ENCODE measurements around the gene SLC17A2.
"Not testable (repeated sequence)": the region's sequence is repeated elsewhere in the genome, so short reads cannot be mapped to it uniquely, and the experiment has no call there.

Gene SLC17A2

GRCh38 chr6:25951296-25952032, 21.0 kb upstream of the SLC17A2 start:
- DNase-seq (ENCODE audit: low read depth) = no peak

GRCh38 chr6:25950297-25950696, 19.8 kb upstream of the SLC17A2 start:
- DNase-seq (ENCODE audit: low read depth) = no peak

DNA sequence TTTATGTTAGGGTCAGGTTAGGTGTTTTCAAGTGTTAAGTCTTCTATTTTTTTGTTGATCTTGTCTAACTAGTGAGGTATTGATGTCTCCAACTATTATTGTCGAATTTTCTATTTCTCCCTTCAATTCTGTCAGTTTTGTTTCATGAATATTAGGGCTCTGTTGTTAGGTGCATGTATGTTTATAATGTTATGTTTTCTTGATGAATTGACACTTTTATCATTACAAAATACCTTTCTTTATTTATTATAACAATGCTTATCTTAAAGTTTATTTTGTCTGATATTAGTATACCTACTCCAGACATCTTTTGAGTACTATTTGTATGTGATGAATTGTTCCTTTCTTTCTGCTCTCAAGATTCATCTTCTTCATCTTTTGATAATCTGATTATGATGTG, 19.2 kb upstream of the SLC17A2 start:
- no peak for DNase-seq (ENCODE audit: low read depth)

- not testable (repeated sequence) for DNase-seq (ENCODE audit: low read depth)
These were observed 17.0 kb upstream of the SLC17A2 start for GRCh38 chr6:25947492-25947891.

DNA sequence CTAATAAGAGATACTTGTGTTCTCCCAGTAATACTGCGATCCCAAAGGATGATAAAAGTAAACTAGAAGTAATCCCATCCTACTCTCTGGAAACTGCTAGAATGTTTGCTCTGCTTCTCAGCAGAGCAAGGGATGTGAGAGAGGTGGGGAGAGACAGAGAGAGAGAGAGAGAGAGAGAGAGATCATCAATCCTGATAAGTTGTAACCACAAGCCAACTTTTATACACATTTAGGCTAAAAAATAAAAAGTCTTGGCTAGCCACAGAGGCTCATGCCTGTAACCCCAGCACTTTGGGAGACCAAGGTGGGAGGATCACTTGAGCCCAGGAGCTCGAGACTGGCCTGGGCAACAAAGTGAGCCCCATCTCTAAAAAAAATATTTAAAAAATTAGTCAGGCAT, 16.1 kb upstream of the SLC17A2 start:
- no peak for DNase-seq (ENCODE audit: low read depth)

DNA sequence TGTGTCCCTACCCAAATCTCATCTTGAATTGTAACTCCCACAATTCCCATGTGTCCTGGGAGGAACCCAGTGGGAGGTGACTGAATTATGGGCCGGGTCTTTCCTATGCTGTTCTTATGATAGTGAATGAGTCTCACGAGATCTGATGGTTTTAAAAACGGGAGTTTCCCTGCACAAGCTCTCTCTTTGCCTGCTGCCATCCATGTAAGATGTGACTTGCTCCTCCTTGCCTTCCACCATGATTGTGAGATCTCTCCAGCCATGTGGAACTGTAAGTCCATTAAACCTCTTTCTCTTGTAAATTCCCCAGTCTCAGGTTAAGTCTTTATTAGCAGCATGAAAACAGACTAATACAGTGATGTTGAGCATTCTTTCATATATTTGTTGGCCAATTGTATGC, 15.2 kb upstream of the SLC17A2 start:
- DNase-seq (ENCODE audit: low read depth) = not testable (repeated sequence)

DNA sequence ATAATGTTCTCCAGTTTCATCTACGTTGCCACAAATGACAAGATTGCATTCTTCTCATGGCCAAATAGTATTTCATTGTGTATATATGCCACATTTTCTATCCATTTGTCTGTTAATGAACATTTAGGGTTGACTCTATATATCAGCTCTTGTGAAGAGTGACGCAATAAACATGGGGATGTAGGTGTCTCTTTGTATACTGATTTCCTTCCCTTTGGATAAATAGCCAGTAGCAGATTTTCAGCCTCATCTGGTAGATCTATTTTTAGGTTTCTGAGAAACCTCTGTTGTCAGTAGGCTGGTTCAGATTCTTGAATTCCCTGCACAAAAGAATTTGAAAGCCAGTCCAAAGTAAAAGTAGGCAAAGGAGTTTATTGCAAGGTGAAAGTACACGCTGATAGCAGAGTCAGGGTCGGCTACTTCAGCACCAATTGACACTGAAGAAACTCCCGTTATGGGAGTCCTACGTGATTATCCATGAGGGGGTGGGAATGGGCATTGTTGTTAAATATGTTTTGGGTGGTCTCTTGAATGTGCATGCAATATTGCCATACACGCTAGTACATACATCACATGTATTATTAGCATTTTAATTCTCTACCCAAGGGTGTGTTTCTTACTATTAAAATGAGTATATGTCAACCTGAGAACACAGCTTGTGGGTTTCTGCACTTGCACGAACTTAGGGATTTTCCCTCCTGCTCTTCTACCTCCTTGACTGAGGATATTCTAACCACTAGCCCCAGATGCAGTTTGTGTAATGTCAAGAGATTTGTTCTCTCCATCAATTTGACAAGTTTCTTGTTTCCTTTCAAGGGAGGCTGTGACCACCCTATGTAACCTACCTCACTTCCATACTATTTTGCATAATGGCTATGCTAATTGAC, 14.4 kb upstream of the SLC17A2 start:
- no peak for DNase-seq (ENCODE audit: low read depth)

DNA sequence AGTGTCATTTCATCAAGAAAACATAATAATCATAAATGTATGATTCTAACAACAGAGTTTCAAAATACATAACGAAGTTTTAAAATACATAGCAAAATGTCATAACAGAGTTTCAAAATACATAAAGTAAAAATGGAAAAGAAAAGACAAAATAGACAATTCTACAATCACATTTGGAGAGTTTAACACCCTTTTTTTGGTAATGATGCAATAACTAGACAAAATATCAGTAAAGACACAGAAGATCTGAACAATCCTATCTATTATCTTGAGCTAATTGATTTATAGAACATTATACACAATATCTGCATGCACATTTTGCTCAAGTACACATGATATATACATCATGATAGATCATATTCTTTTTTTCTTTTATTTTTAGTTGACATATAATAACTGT, 13.4 kb upstream of the SLC17A2 start:
- no peak for DNase-seq (ENCODE audit: low read depth)

DNA sequence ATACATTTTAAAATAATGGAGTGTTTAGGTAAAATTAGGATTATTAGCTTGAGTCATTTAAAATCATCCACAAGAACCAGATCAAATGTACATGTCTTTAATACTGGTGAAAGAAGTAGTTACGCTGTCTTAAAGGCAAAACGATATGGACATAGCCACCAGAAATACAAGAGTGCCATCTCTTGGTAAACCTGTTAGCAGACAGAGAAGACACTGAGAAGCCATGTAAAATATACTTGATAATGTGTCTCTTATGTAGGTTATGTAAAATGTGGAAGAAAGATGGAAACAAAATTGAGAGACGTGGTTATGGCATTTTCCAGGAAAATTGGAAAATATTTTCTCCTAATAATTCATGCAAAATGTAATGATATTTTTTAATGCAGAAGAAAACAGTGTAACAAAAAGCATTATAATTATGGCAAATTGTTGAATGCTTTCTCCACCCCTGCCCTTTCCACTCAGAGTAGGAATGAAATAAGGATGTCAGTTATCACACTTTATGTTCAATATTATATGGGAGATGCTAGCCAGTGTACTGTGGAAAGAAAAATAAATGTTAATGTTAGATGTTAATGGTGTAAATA, 12.2 kb upstream of the SLC17A2 start:
- DNase-seq (ENCODE audit: low read depth) = no peak

GRCh38 chr6:25939593-25939992, 9.1 kb upstream of the SLC17A2 start:
- DNase-seq (ENCODE audit: low read depth) = no peak

GRCh38 chr6:25935953-25936352, 5.5 kb upstream of the SLC17A2 start:
- DNase-seq (ENCODE audit: low read depth) = no peak

- no peak for DNase-seq (ENCODE audit: low read depth)
These were observed 4.3 kb upstream of the SLC17A2 start for GRCh38 chr6:25934735-25935313.

DNA sequence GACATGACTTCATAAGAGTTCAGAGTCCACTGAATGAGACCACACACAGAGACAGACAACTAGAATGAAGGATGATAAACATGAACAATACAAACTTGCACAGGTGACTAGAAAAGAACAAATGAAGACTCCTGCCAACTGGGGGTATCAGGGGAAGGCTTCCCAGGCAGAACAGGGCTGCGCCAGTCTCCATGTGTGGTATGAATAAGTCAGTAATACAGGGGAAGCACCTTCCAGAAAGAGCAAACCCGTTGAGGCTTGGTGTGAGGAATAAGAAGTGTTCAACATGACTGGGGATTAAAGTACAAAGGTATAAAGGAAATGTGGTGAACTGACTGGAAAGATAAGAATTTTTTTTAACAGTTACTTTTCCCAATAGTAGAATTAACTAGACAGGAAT, 3.7 kb upstream of the SLC17A2 start:
- DNase-seq (ENCODE audit: low read depth) = no peak

GRCh38 chr6:25931411-25931709, 869 bp upstream of the SLC17A2 start:
- no peak for DNase-seq (ENCODE audit: low read depth)

DNA sequence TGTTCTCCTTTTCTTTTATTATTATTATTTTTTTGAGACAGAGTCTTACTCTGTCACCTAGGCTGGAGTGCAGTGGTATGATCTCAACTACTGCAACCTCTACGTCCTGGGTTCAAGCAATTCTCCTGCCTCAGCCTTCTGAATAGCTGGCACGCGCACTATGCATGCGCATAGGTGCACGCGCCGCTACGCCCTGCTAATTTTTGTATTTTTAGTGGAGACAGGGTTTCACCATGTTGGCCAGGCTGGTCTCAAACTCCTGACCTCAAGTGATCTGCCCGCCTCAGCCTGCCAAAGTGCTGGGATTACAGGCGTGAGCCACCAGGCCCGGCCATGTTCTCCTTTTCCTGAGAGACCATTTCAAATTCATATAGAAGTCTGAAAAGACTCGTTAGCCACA, 706 bp downstream of the SLC17A2 start:
- not testable (repeated sequence) for DNase-seq (ENCODE audit: low read depth)

GRCh38 chr6:25928562-25929324, 1.7 kb downstream of the SLC17A2 start:
- no peak for DNase-seq (ENCODE audit: low read depth)

DNA sequence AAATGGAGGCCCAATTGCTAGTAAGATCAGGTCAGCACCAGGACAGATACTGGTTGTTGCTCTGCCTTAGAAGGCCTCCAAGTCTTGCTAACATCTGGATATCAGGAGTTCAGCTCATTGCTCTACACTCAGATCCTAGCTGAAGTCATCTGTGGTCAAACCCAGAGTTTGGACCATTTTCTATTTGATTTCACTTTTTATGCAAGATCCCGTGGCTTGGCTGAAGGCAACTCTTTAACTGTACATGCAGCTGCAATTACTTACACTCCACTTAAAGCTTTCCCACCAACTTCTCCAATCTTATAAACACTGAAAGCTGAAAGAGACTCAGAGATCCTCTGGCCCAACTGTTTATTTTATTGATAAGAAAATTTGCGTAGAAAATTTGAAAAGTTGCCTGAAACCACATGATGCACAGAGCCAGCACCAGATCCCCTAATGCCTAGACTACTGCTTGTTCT, 2.7 kb downstream of the SLC17A2 start:
- DNase-seq (ENCODE audit: low read depth) = no peak

GRCh38 chr6:25927178-25927577, 3.3 kb downstream of the SLC17A2 start:
- DNase-seq (ENCODE audit: low read depth) = no peak

DNA sequence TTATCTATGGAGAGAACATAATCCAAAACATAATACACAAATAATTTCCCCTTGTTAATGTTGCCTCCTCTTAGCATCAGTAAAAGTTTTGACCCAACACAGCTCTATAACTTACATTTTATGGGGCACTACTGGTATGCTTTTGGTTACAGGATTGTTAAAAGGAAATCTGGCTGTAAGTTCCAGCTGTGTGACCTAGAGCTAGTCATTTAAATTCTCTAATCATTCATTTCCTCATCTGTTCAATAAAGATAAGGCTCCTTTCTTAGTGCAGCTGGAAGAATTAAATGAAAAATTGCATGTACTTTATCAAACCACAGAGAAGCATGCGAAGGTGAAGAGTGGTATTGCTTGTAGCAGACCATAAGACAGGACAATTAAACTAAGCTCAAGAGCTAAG, 4.6 kb downstream of the SLC17A2 start:
- no peak for DNase-seq (ENCODE audit: low read depth)

DNA sequence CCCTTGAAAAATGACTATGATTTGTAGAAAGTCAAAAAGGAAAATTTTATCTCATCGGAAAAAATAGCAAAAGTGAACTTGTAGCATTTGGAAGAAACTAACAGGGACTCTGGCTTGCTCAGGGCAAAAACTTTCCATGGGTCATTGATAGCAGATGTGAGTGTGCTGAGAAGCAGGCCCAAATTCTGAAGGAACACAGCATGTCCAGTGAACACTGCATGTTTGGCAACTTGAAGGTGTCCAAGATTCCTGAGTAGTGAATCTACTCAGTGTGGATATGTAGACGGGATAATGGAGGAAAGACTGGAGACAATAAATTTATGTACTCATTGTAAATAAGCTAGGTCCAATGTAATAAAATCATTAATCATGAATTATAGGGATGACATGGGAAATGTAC, 8.2 kb downstream of the SLC17A2 start:
- no peak for DNase-seq (ENCODE audit: low read depth)

DNA sequence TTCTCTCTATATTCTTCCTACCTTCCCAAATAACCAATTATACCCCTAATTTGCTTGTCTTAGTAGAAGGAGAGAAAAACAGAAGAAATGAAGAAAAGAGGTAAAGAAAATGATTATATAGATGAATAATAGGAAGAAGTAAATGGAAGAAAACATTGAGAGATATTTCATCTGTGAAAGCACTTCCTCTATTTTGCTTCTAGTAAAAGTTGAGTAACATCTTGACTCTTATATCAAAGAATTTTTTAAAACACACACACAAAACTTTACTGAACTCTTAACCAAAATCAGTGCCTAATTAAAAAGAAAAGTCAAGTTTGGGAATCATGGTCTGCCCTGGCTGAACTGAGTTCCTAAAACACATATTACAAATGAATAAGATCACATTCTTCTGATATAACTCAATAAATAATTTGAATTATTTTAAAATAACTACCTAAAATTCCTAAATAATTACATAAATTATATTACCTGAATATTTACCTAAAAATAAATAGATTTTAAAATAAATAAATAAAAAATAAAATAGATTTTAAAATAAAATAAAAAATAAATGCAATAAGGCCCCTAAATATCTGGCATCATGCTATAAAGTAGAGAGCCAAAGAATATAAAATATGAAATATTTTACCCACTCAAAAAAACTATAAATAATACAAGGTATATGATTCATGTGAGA, 8.8 kb downstream of the SLC17A2 start:
- DNase-seq (ENCODE audit: low read depth) = no peak

Data from activated T-cell treated with anti-CD3 and anti-CD28 coated beads for 1 hour (primary cell).